ENCODE data around the gene NBEA. TPM values are rescaled to one million over a fixed set of nuclear protein-coding genes. Genes with fewer than 3 reads are reported as not detected.

The NBEA gene
- total RNA-seq, 1 experiment from 2014 or later = 4.1 TPM

DNA sequence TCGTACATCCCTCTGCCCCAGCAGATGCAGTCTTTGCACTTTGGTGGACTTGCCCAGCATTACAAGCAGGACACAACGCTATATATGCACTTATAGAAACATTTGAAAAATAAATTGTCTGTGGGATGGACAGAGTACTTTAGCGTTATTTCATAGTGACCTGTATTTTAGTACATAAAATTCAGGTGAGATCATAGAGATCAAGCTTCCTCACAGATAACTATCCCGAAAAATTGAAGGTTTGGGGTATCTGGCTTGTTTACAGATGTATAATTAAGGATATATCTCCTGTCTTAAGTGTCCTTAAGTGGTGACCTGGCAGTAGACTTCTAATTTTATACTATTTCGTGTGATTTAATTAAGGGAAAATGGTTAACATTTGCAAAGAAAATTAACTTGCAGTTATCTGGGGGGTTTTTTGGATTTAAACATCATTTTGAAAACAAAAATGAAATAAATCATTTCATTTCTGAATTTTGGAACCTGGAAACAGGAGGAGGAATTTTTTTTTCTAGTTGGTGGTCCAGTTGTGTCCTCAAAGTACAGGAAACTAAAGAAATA, 535.4 kb downstream of the NBEA start:
- intact Hi-C loops (cut with micrococcal nuclease) = no loop called here
- Histone ChIP-seq H3K9ac (ENCODE audit: low read length) (no peak overlapping the region), H3K4me2 (ENCODE audit: low read length) (no peak overlapping the region), H3K79me2 (ENCODE audit: insufficient read depth, low read length) (no peaks in the 10 kb centered on the region), H3K4me1 (ENCODE audit: control insufficient read depth in 1 of 2, insufficient read depth in 2 of 2, low read length in 2 of 2) (no peaks in the 10 kb centered on the region), H3K36me3 (ENCODE audit: control insufficient read depth in 1 of 2, insufficient read depth in 2 of 2, low read length in 2 of 2) (no peaks in the 10 kb centered on the region), H3K27ac (ENCODE audit: low read depth, low read length) (no peak overlapping the region), H2AFZ (ENCODE audit: low read depth, low read length, poor library complexity, severe bottlenecking) (no peak overlapping the region), H3K4me3 (replicated peaks in 1 of 2; ENCODE audit: low read depth in 1 of 2, low read length in 2 of 2) (no peak overlapping the region), H3K9me3 (ENCODE audit: control insufficient read depth in 1 of 2, insufficient read depth in 1 of 2, low read depth in 1 of 2, low read length in 2 of 2) (no peaks in the 10 kb centered on the region), H4K20me1 (ENCODE audit: insufficient read depth) (no peaks in the 10 kb centered on the region), H3K9me2 (ENCODE audit: insufficient read depth) (no peaks in the 10 kb centered on the region), H3K27me3 (ENCODE audit: insufficient read depth, low read length) (no peaks in the 10 kb centered on the region)
- DNase-seq (ENCODE audit: low read depth, low spot score) (no peak), ATAC-seq (no peak)
- ChIA-PET RAD21 (ENCODE audit: low non-redundant PET in 1 of 2, low total read pairs in 2 of 2, uncharacterized antibody in 2 of 2, unreplicated experiment in 2 of 2) (no interaction called here), CTCF (no interaction called here), POLR2A (no interaction called here)
- no TSS peak for BruUV-seq (replicated peaks)
- TF ChIP-seq MAX (IDR thresholded peaks at IDR 0.05) = no peak
- no peak for TF ChIP-seq SRF (IDR thresholded peaks at IDR 0.05; ENCODE audit: low read depth)
- TF ChIP-seq ZFX (IDR thresholded peaks at IDR 0.05) = no peak
- TF ChIP-seq FOSL1 (IDR thresholded peaks at IDR 0.05; ENCODE audit: low read depth) = no peak
- TF ChIP-seq, protein P1, sequence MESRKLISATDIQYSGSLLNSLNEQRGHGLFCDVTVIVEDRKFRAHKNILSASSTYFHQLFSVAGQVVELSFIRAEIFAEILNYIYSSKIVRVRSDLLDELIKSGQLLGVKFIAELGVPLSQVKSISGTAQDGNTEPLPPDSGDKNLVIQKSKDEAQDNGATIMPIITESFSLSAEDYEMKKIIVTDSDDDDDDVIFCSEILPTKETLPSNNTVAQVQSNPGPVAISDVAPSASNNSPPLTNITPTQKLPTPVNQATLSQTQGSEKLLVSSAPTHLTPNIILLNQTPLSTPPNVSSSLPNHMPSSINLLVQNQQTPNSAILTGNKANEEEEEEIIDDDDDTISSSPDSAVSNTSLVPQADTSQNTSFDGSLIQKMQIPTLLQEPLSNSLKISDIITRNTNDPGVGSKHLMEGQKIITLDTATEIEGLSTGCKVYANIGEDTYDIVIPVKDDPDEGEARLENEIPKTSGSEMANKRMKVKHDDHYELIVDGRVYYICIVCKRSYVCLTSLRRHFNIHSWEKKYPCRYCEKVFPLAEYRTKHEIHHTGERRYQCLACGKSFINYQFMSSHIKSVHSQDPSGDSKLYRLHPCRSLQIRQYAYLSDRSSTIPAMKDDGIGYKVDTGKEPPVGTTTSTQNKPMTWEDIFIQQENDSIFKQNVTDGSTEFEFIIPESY (IDR thresholded peaks at IDR 0.05; ENCODE audit: extremely low read depth, insufficient replicate concordance, low read length) = no peak
- TF ChIP-seq, protein P2, sequence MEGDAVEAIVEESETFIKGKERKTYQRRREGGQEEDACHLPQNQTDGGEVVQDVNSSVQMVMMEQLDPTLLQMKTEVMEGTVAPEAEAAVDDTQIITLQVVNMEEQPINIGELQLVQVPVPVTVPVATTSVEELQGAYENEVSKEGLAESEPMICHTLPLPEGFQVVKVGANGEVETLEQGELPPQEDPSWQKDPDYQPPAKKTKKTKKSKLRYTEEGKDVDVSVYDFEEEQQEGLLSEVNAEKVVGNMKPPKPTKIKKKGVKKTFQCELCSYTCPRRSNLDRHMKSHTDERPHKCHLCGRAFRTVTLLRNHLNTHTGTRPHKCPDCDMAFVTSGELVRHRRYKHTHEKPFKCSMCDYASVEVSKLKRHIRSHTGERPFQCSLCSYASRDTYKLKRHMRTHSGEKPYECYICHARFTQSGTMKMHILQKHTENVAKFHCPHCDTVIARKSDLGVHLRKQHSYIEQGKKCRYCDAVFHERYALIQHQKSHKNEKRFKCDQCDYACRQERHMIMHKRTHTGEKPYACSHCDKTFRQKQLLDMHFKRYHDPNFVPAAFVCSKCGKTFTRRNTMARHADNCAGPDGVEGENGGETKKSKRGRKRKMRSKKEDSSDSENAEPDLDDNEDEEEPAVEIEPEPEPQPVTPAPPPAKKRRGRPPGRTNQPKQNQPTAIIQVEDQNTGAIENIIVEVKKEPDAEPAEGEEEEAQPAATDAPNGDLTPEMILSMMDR (IDR thresholded peaks at IDR 0.05 in 2 of 3, conservative IDR thresholded peaks at IDR 0.05 in 1 of 3; ENCODE audit: borderline replicate concordance in 1 of 3, insufficient read depth in 1 of 3, low read depth in 2 of 3, low read length in 2 of 3) = no peak
- no peak for TF ChIP-seq POLR2A (IDR thresholded peaks at IDR 0.05; ENCODE audit: borderline replicate concordance, extremely low read depth, insufficient read depth, insufficient read length)
- TF ChIP-seq CBX3 (IDR thresholded peaks at IDR 0.05; ENCODE audit: low read depth) = no peak
- TF ChIP-seq ZNF274 (IDR thresholded peaks at IDR 0.05; ENCODE audit: low read depth, low read length) = no peak
- TF ChIP-seq EZH2phosphoT487 (IDR thresholded peaks at IDR 0.05; ENCODE audit: borderline replicate concordance) = no peak
- no peak for TF ChIP-seq ELF1 (IDR thresholded peaks at IDR 0.05; ENCODE audit: borderline replicate concordance, low read depth)
- TF ChIP-seq TCF7L2 (IDR thresholded peaks at IDR 0.05; ENCODE audit: borderline replicate concordance, extremely low read depth, insufficient read depth, insufficient read length) = no peak
